Thoracic aorta (tissue), 2 donors: ENCODE measurements around the gene PPP1R7. TPM values are rescaled to one million over a fixed set of nuclear protein-coding genes. Genes with fewer than 3 reads are reported as not detected.

Source experiments
- ATAC-seq: fragments of 150-250 bp; one replicate; pipeline ENCODE4 v1.8.0; 2017; ENCODE audit warnings: low read depth; ENCODE audit not compliant: insufficient number of reproducible peaks, low FRiP score
- DNase-seq: peaks from one replicate; pipeline ENCODE4 v3.0.0-alpha.2; 2020; ENCODE audit warnings: low spot score
- H3K27ac ChIP-seq, 2 donors: fragments of 200-600 bp; sonication (generic); 1 replicate in 1 of 2; 2 replicates in 1 of 2; pipeline ENCODE4 v1.5.1; 2016; ENCODE audit warnings: mild to moderate bottlenecking in 2 of 2, moderate library complexity in 2 of 2
- H3K27me3 ChIP-seq: fragments of 200-600 bp; sonication (generic); replicated peaks from 2 replicates; pipeline ENCODE4 v1.6.0; 2016; ENCODE audit warnings: mild to moderate bottlenecking; ENCODE audit not compliant: insufficient read depth
- H3K36me3 ChIP-seq: fragments of 200-600 bp; sonication (generic); one replicate; pipeline ENCODE4 v1.5.1; 2016
- H3K4me1 ChIP-seq, 2 donors: fragments of 200-600 bp; sonication (generic); 1 replicate in 1 of 2; 2 replicates in 1 of 2; pipeline versions ENCODE4 v1.5.1 to v1.6.0; 2016; ENCODE audit warnings: low read depth in 2 of 2, mild to moderate bottlenecking in 1 of 2; ENCODE audit not compliant: control insufficient read depth in 1 of 2
- H3K4me3 ChIP-seq: fragments of 200-600 bp; sonication (generic); 2 replicates; pipeline ENCODE4 v1.5.1; 2016; ENCODE audit warnings: mild to moderate bottlenecking
- H3K9me3 ChIP-seq: fragments of 200-600 bp; sonication (generic); 2 replicates; pipeline ENCODE4 v1.5.1; 2016
- CTCF ChIP-seq: fragments of 200-600 bp; sonication (generic); IDR thresholded peaks from one replicate; pipeline ENCODE4 v1.5.1; 2019; ENCODE audit warnings: antibody characterized with exemption
- total RNA-seq, 2 donors: library from RNA; depleted of rRNA; stranded (reverse); fragments of >200 nt; gene quantifications; one replicate each; pipeline versions ENCODE4 v1.1.0 to v1.2.3, GENCODE V29; 2016

Gene PPP1R7
- total RNA-seq, 2 donors from 2014 or later: 28.9 to 40.3 TPM

GRCh38 chr2:241223211-241224017 lies 73.1 kb downstream of the PPP1R7 start:
- DNase-seq (no peak), ATAC-seq (no peak)
- Histone ChIP-seq H3K36me3 (peaks cover 22% of the 10 kb centered on the region), H3K9me3 (no peaks in the 10 kb centered on the region), H3K4me3 (no peak overlapping the region), H3K4me1 (peaks cover 6 to 10% of the 10 kb centered on the region in 2 donors), H3K27me3 (no peaks in the 10 kb centered on the region), H3K27ac (no peak overlapping the region)
- TF ChIP-seq CTCF: no peak

- H3K4me1 ChIP-seq: peaks cover 0 to 3% of the 10 kb centered on the region in 2 donors
- no peaks in the 10 kb centered on the region for H3K9me3 ChIP-seq
- H3K27ac ChIP-seq: no peak overlapping the region
- no peaks in the 10 kb centered on the region for H3K27me3 ChIP-seq
- no peak for TF ChIP-seq CTCF
- peaks cover 30% of the 10 kb centered on the region for H3K36me3 ChIP-seq
- H3K4me3 ChIP-seq: no peak overlapping the region
- ATAC-seq: no peak
- no peak for DNase-seq
These were observed 74.0 kb downstream of the PPP1R7 start for GRCh38 chr2:241224018-241224850.

GRCh38 chr2:241224851-241225438 lies 74.7 kb downstream of the PPP1R7 start:
- no peak for DNase-seq
- no peak overlapping the region for H3K4me3 ChIP-seq
- H3K9me3 ChIP-seq: no peaks in the 10 kb centered on the region
- no peak for ATAC-seq
- no peaks in the 10 kb centered on the region for H3K27me3 ChIP-seq
- peaks cover 35% of the 10 kb centered on the region for H3K36me3 ChIP-seq
- H3K4me1 ChIP-seq: no peaks in the 10 kb centered on the region
- TF ChIP-seq CTCF: no peak
- no peak overlapping the region for H3K27ac ChIP-seq

- Histone ChIP-seq H3K27me3 (no peaks in the 10 kb centered on the region), H3K4me1 (no peaks in the 10 kb centered on the region), H3K9me3 (no peaks in the 10 kb centered on the region), H3K4me3 (no peak overlapping the region), H3K27ac (no peak overlapping the region), H3K36me3 (peaks cover 41% of the 10 kb centered on the region)
- ATAC-seq (no peak), DNase-seq (no peak)
- TF ChIP-seq CTCF: no peak
These were observed 75.3 kb downstream of the PPP1R7 start for GRCh38 chr2:241225545-241225944.

- Histone ChIP-seq H3K27ac (no peak overlapping the region), H3K27me3 (no peaks in the 10 kb centered on the region), H3K36me3 (peaks cover 46% of the 10 kb centered on the region), H3K4me3 (no peak overlapping the region), H3K4me1 (no peaks in the 10 kb centered on the region), H3K9me3 (no peaks in the 10 kb centered on the region)
- no peak for DNase-seq
- no peak for TF ChIP-seq CTCF
- ATAC-seq: no peak
These were observed 75.7 kb downstream of the PPP1R7 start for GRCh38 chr2:241225983-241226382.
